ENCODE results near the gene AGRN. TPM values are rescaled to one million over a fixed set of nuclear protein-coding genes. Genes with fewer than 3 reads are reported as not detected.

AGRN gene
- total and polyA plus RNA-seq, 5 experiments from 2014 or later = 0.15 to 6.4 (median 0.71) TPM

GRCh38 chr1:1046767-1047166, 26.8 kb downstream of the AGRN start:
- POLR2A ChIA-PET = no interaction called here
- H3K4me3 Mint-ChIP-seq = no peak overlapping the region

GRCh38 chr1:1047407-1047806, 27.5 kb downstream of the AGRN start:
- peaks cover 0 to 4% (median 0%) of the 10 kb centered on the region in 3 donors for H3K36me3 Mint-ChIP-seq
- no peak overlapping the region for H3K4me3 Mint-ChIP-seq
- ATAC-seq = no peak
- POLR2A ChIA-PET = no interaction called here
- H3K27ac Mint-ChIP-seq = no peak overlapping the region
- H3K27me3 Mint-ChIP-seq = no peaks in the 10 kb centered on the region
- peaks cover 0 to 8% (median 0%) of the 10 kb centered on the region in 9 donors for H3K9me3 Mint-ChIP-seq
- no peak for DNase-seq
- H3K4me1 Mint-ChIP-seq = peaks cover 0 to 9% (median 3%) of the 10 kb centered on the region in 4 donors

More at GRCh38 chr1:1046767-1047166, 26.8 kb downstream of the AGRN start:
- Mint-ChIP-seq H3K4me1 (peaks cover 0 to 12% (median 3%) of the 10 kb centered on the region in 4 donors), H3K36me3 (peaks cover 0 to 2% (median 0%) of the 10 kb centered on the region in 3 donors), H3K27me3 (no peaks in the 10 kb centered on the region), H3K27ac (no peak overlapping the region), H3K9me3 (peaks cover 0 to 8% (median 0%) of the 10 kb centered on the region in 9 donors)
- DNase-seq (no peak), ATAC-seq (no peak)

- Mint-ChIP-seq H3K4me1 (peaks cover 0 to 8% (median 2%) of the 10 kb centered on the region in 4 donors), H3K4me3 (no peak overlapping the region), H3K36me3 (peaks cover 0 to 4% (median 0%) of the 10 kb centered on the region in 3 donors), H3K27me3 (no peaks in the 10 kb centered on the region), H3K27ac (no peak overlapping the region), H3K9me3 (peaks cover 0 to 5% (median 0%) of the 10 kb centered on the region in 9 donors)
- no peak for ATAC-seq
- DNase-seq = no peak
- POLR2A ChIA-PET = no interaction called here
Observed at GRCh38 chr1:1047963-1048362, 28.0 kb downstream of the AGRN start.

- Mint-ChIP-seq H3K4me1 (peaks cover 0 to 4% (median 0%) of the 10 kb centered on the region in 4 donors), H3K36me3 (peaks cover 0 to 4% (median 0%) of the 10 kb centered on the region in 3 donors), H3K4me3 (no peak overlapping the region), H3K27ac (no peak overlapping the region), H3K27me3 (no peaks in the 10 kb centered on the region), H3K9me3 (no peaks in the 10 kb centered on the region)
- ATAC-seq (no peak), DNase-seq (no peak)
- POLR2A ChIA-PET = no interaction called here
Observed at GRCh38 chr1:1048765-1049164, 28.8 kb downstream of the AGRN start.

- Mint-ChIP-seq H3K4me3 (no peak overlapping the region), H3K4me1 (peaks cover 0 to 4% (median 0%) of the 10 kb centered on the region in 4 donors), H3K27me3 (no peaks in the 10 kb centered on the region), H3K27ac (no peak overlapping the region), H3K9me3 (no peaks in the 10 kb centered on the region), H3K36me3 (peaks cover 0 to 4% (median 0%) of the 10 kb centered on the region in 3 donors)
- ATAC-seq = no peak
- DNase-seq = no peak
- POLR2A ChIA-PET = no interaction called here
Observed at GRCh38 chr1:1049318-1050165, 29.6 kb downstream of the AGRN start.

- POLR2A ChIA-PET = no interaction called here
- H3K27ac Mint-ChIP-seq = no peak overlapping the region
- H3K27me3 Mint-ChIP-seq = no peaks in the 10 kb centered on the region
- no peak overlapping the region for H3K4me3 Mint-ChIP-seq
- no peak for ATAC-seq
- DNase-seq = no peak
- H3K9me3 Mint-ChIP-seq = no peaks in the 10 kb centered on the region
- H3K4me1 Mint-ChIP-seq = peaks cover 0 to 4% (median 0%) of the 10 kb centered on the region in 4 donors
- peaks cover 0 to 4% (median 0%) of the 10 kb centered on the region in 3 donors for H3K36me3 Mint-ChIP-seq
Observed at GRCh38 chr1:1050577-1051052, 30.7 kb downstream of the AGRN start.

GRCh38 chr1:1051127-1051810, 31.3 kb downstream of the AGRN start:
- H3K27ac Mint-ChIP-seq = no peak overlapping the region
- peaks cover 0 to 4% (median 0%) of the 10 kb centered on the region in 4 donors for H3K4me1 Mint-ChIP-seq
- H3K4me3 Mint-ChIP-seq = no peak overlapping the region
- no peak for ATAC-seq
- DNase-seq = no peak
- H3K27me3 Mint-ChIP-seq = no peaks in the 10 kb centered on the region
- POLR2A ChIA-PET = no interaction called here
- no peaks in the 10 kb centered on the region for H3K9me3 Mint-ChIP-seq
- H3K36me3 Mint-ChIP-seq = peaks cover 0 to 4% (median 0%) of the 10 kb centered on the region in 3 donors

GRCh38 chr1:1052003-1052840, 32.3 kb downstream of the AGRN start:
- POLR2A ChIA-PET = interaction anchor here (0.7 kb wide), 1 partner anchor 11 kb away, joined by 3 read pairs; no protein-coding TSS in a partner anchor
- H3K27ac Mint-ChIP-seq = no peak overlapping the region
- DNase-seq (no peak), ATAC-seq (no peak)
- no peak overlapping the region for H3K4me3 Mint-ChIP-seq
- H3K9me3 Mint-ChIP-seq = no peaks in the 10 kb centered on the region
- H3K4me1 Mint-ChIP-seq = peaks cover 0 to 4% (median 0%) of the 10 kb centered on the region in 4 donors
- H3K27me3 Mint-ChIP-seq = no peaks in the 10 kb centered on the region
- peaks cover 0 to 2% (median 0%) of the 10 kb centered on the region in 3 donors for H3K36me3 Mint-ChIP-seq

- H3K36me3 Mint-ChIP-seq = peaks cover 0 to 2% (median 0%) of the 10 kb centered on the region in 3 donors
Observed at GRCh38 chr1:1053022-1053421, 33.1 kb downstream of the AGRN start.

GRCh38 chr1:1053682-1054081, 33.8 kb downstream of the AGRN start:
- DNase-seq (no peak), ATAC-seq (no peak)
- Mint-ChIP-seq H3K27ac (no peak overlapping the region), H3K4me3 (no peak overlapping the region), H3K36me3 (peaks cover 0 to 2% (median 0%) of the 10 kb centered on the region in 3 donors), H3K9me3 (no peaks in the 10 kb centered on the region), H3K27me3 (peaks cover 0 to 12% (median 4%) of the 10 kb centered on the region in 5 donors), H3K4me1 (peaks cover 1 to 8% (median 5%) of the 10 kb centered on the region in 4 donors)
- POLR2A ChIA-PET = no interaction called here

More at GRCh38 chr1:1053022-1053421, 33.1 kb downstream of the AGRN start:
- POLR2A ChIA-PET = no interaction called here
- ATAC-seq = no peak
- Mint-ChIP-seq H3K27ac (no peak overlapping the region), H3K27me3 (peaks cover 0 to 6% (median under 1%) of the 10 kb centered on the region in 5 donors), H3K4me3 (no peak overlapping the region), H3K9me3 (no peaks in the 10 kb centered on the region), H3K4me1 (peaks cover 0 to 4% (median under 1%) of the 10 kb centered on the region in 4 donors)
- no peak for DNase-seq

- H3K27me3 Mint-ChIP-seq = peaks cover 0 to 15% (median 4%) of the 10 kb centered on the region in 5 donors
- POLR2A ChIA-PET = no interaction called here
- peaks cover 4 to 13% (median 7%) of the 10 kb centered on the region in 4 donors for H3K4me1 Mint-ChIP-seq
- peaks cover 0 to 2% (median 0%) of the 10 kb centered on the region in 3 donors for H3K36me3 Mint-ChIP-seq
- H3K27ac Mint-ChIP-seq = no peak overlapping the region
- no peaks in the 10 kb centered on the region for H3K9me3 Mint-ChIP-seq
- H3K4me3 Mint-ChIP-seq = no peak overlapping the region
- ATAC-seq (no peak), DNase-seq (no peak)
Observed at GRCh38 chr1:1054099-1054700, 34.3 kb downstream of the AGRN start.

- Mint-ChIP-seq H3K27ac (no peak overlapping the region), H3K4me3 (no peak overlapping the region), H3K9me3 (no peaks in the 10 kb centered on the region), H3K36me3 (peaks cover 0 to 2% (median 0%) of the 10 kb centered on the region in 3 donors), H3K27me3 (peaks cover 0 to 17% (median 4%) of the 10 kb centered on the region in 5 donors), H3K4me1 (peaks cover 5 to 14% (median 7%) of the 10 kb centered on the region in 4 donors)
- ATAC-seq = no peak
- DNase-seq = no peak
- POLR2A ChIA-PET = no interaction called here
Observed at GRCh38 chr1:1054971-1055370, 35.1 kb downstream of the AGRN start.
